B cell (primary cell): ENCODE data around the gene LONP2.

Source experiments
- EZH2 ChIP-seq: IDR thresholded peaks from 2 replicates; pipeline ENCODE4 v1.6.1; 2012; ENCODE audit warnings: borderline replicate concordance, low read depth, mild to moderate bottlenecking, moderate library complexity, low read length; ENCODE audit not compliant: insufficient read depth, poor library complexity, severe bottlenecking
- TF ChIP-seq, protein P1 (sequence below): fragments of 200-600 bp; IDR thresholded peaks from one replicate; pipeline ENCODE4 v1.8.0; 2022; ENCODE audit warnings: antibody characterized with exemption, mild to moderate bottlenecking

DNA sequence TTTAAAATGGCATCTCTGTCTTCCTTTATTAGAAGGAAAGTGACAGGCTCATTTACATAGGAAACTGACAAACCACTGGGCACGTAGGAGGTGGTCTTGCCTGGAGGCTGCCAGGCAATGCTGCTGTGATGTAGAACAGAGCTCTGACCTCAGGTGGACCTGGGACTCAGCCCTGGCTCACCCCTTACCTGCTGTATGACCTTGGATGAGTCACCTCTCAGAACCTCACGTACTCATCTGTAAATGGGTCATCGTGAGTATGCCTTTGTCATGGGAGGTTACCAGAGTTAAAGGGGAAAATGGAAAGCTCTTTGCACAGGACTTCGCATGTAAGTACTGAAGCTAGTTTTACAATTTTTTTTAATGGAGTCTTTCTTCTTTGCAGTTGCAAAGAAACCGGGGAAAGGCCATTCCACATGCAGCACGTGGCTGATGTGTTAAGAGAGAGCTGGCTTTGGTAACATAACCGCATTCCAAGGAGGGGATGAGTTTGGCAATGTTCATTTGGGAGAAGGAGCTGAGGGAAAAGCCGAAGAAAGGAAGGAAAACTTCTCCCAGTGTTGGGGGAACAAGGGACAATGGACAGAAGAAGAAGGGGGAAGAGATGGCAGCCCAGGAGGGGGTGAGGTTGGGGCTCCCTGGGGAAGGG lies 37.4 kb upstream of the LONP2 start:
- TF ChIP-seq, protein P1, sequence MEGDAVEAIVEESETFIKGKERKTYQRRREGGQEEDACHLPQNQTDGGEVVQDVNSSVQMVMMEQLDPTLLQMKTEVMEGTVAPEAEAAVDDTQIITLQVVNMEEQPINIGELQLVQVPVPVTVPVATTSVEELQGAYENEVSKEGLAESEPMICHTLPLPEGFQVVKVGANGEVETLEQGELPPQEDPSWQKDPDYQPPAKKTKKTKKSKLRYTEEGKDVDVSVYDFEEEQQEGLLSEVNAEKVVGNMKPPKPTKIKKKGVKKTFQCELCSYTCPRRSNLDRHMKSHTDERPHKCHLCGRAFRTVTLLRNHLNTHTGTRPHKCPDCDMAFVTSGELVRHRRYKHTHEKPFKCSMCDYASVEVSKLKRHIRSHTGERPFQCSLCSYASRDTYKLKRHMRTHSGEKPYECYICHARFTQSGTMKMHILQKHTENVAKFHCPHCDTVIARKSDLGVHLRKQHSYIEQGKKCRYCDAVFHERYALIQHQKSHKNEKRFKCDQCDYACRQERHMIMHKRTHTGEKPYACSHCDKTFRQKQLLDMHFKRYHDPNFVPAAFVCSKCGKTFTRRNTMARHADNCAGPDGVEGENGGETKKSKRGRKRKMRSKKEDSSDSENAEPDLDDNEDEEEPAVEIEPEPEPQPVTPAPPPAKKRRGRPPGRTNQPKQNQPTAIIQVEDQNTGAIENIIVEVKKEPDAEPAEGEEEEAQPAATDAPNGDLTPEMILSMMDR, result no peak
- no peak for TF ChIP-seq EZH2
